GM12878 (cell line): ENCODE data around the gene SPACA1. TPM values are rescaled to one million over a fixed set of nuclear protein-coding genes. Genes with fewer than 3 reads are reported as not detected.

Source experiments
- ATAC-seq: fragments of 200-7000 bp; cut with Tn5 transposase; 3 replicates; pipeline ENCODE4 v1.9.1; 2020; ENCODE audit warnings: mild to moderate bottlenecking, moderate library complexity
- BruUV-seq: library from RNA; stranded (reverse); fragments of 400-500 nt; replicated peaks from 2 replicates; lab custom pipeline; 2021; lab: Mats Ljungman, UMichigan
- CTCF ChIA-PET: fragments of 300-600 bp; sonication (Branson Sonifier 250); formaldehyde crosslinking; extraction: SDS; loops from one replicate; lab custom pipeline; 2021; ENCODE audit warnings: inconsistent platforms; lab: Yijun Ruan, JAX
- POLR2A ChIA-PET: fragments of 350-600 bp; formaldehyde crosslinking; extraction: SDS; loops from one replicate; lab custom pipeline; 2021; ENCODE audit warnings: inconsistent platforms; lab: Charles Lee
- RAD21 ChIA-PET: fragments of 300-600 bp; sonication (Branson Sonifier 250); formaldehyde crosslinking; loops from one replicate; lab custom pipeline; 2023; ENCODE audit warnings: antibody characterized with exemption; ENCODE audit not compliant: unreplicated experiment; lab: Charles Lee
- SMC1A ChIA-PET: fragments of 300-600 bp; sonication (Branson Sonifier 250); formaldehyde crosslinking; loops from one replicate; lab custom pipeline; 2023; ENCODE audit not compliant: unreplicated experiment, uncharacterized antibody; lab: Charles Lee
- DNase-seq: peaks from one replicate; pipeline ENCODE4 v3.0.0-alpha.2; 2011; ENCODE audit warnings: low read depth, low spot score
- FAIRE-seq: peaks from 3 replicates; lab custom pipeline; 2011; peaks lifted over from hg19 to GRCh38; lab: Jason Lieb, UNC
- H2AFZ ChIP-seq: 2 replicates; pipeline ENCODE4 v1.6.0; 2011; ENCODE audit warnings: low read depth, low read length, control low read depth; ENCODE audit not compliant: control insufficient read depth
- H3K27ac ChIP-seq: 2 replicates; pipeline ENCODE4 v1.5.1; 2011; ENCODE audit warnings: control low read depth; ENCODE audit not compliant: control insufficient read depth, insufficient read depth
- H3K27me3 ChIP-seq, 2 experiments: replicated peaks in 1 of 2; 2 replicates each; pipeline versions ENCODE4 v1.6.0 to v1.6.1; 2011; ENCODE audit warnings: low read length in 1 of 2; ENCODE audit not compliant: control insufficient read depth in 2 of 2, insufficient read depth in 2 of 2
- H3K36me3 ChIP-seq, 2 experiments: 2 replicates each; pipeline ENCODE4 v1.5.1; 2011; ENCODE audit warnings: low read length in 1 of 2; ENCODE audit not compliant: control insufficient read depth in 2 of 2, insufficient read depth in 2 of 2
- H3K4me1 ChIP-seq: 2 replicates; pipeline ENCODE4 v1.6.1; 2011; ENCODE audit warnings: mild to moderate bottlenecking, low read length, moderate library complexity, mixed read lengths; ENCODE audit not compliant: control insufficient read depth, insufficient read depth
- H3K4me2 ChIP-seq: 2 replicates; pipeline ENCODE4 v1.6.0; 2011; ENCODE audit warnings: control low read depth; ENCODE audit not compliant: control insufficient read depth, insufficient read depth
- H3K4me3 ChIP-seq: fragments of 200-600 bp; sonication (generic); 2 replicates; pipeline ENCODE4 v1.5.1; 2016
- H3K79me2 ChIP-seq: 2 replicates; pipeline ENCODE4 v1.6.0; 2011; ENCODE audit warnings: low read length; ENCODE audit not compliant: control insufficient read depth, insufficient read depth
- H3K9ac ChIP-seq: 2 replicates; pipeline ENCODE4 v1.8.0; 2011; ENCODE audit warnings: low read length, control low read depth, mixed read lengths; ENCODE audit not compliant: control insufficient read depth, insufficient read depth
- H3K9me3 ChIP-seq: replicated peaks from 3 replicates; pipeline ENCODE4 v1.5.1; 2011; ENCODE audit warnings: mild to moderate bottlenecking, low read length; ENCODE audit not compliant: control insufficient read depth, insufficient read depth
- H4K20me1 ChIP-seq: 2 replicates; pipeline ENCODE4 v1.6.0; 2011; ENCODE audit not compliant: control insufficient read depth, insufficient read depth
- CBX5 ChIP-seq: sonication (generic); IDR thresholded peaks from 2 replicates; pipeline ENCODE4 v1.6.1; 2016; ENCODE audit warnings: low read depth, moderate library complexity, mild to moderate bottlenecking, inconsistent platforms
- ESRRA ChIP-seq: IDR thresholded peaks from 2 replicates; pipeline ENCODE4 v1.6.1; 2012; ENCODE audit warnings: mild to moderate bottlenecking, low read length, improper control_type of control experiment
- KAT2A ChIP-seq: conservative IDR thresholded peaks from 2 replicates; pipeline ENCODE4 v1.6.1; 2011; ENCODE audit warnings: low read depth, low read length; ENCODE audit not compliant: control insufficient read depth
- MEF2B ChIP-seq: fragments of 450-650 bp; IDR thresholded peaks from 2 replicates; pipeline ENCODE4 v1.6.1; 2018; ENCODE audit warnings: mild to moderate bottlenecking, moderate library complexity; ENCODE audit not compliant: partially characterized antibody, poor library complexity, severe bottlenecking
- POLR2AphosphoS2 ChIP-seq: IDR thresholded peaks from 2 replicates; pipeline ENCODE4 v1.6.1; 2011; ENCODE audit warnings: low read depth, mild to moderate bottlenecking, low read length, improper control_type of control experiment, moderate library complexity
- RAD51 ChIP-seq: fragments of 450-650 bp; IDR thresholded peaks from 2 replicates; pipeline ENCODE4 v1.6.1; 2016; ENCODE audit warnings: moderate library complexity, mild to moderate bottlenecking, inconsistent platforms
- TCF7 ChIP-seq: IDR thresholded peaks from 2 replicates; pipeline ENCODE4 v1.6.1; 2014; ENCODE audit warnings: antibody characterized with exemption, borderline replicate concordance
- ZNF207 ChIP-seq: fragments of 450-650 bp; IDR thresholded peaks from 2 replicates; pipeline ENCODE4 v1.6.1; 2014; ENCODE audit warnings: antibody characterized with exemption, mild to moderate bottlenecking, borderline replicate concordance
- WGBS: methylation state at CpG from one replicate; pipeline ENCODE4 v1.1.6; 2016; ENCODE audit warnings: low lambda C conversion rate; ENCODE audit not compliant: insufficient replicate concordance, insufficient coverage; ENCODE audit errors: missing lambda C conversion rate; 5-methylcytosine and 5-hydroxymethylcytosine counted together
- in situ Hi-C: fragments of 300-500 bp; cut with MboI; formaldehyde crosslinking; loops from 9 replicates; pipeline ENCODE4 v1.14.3; 2018; ENCODE audit warnings: mixed read lengths
- intact Hi-C: fragments of 100-400 bp; cut with micrococcal nuclease; formaldehyde crosslinking; loops from one replicate; pipeline ENCODE4 v1.14.2; 2022; ENCODE audit not compliant: unreplicated experiment
- polyA plus RNA-seq, 11 experiments: library from polyadenylated mRNA; depleted of rRNA in 4 of 11; unstranded in 6 of 11; stranded (reverse) in 5 of 11; fragments of >200 nt; fragmentation: Nextera tagmentation in 4 of 11; fragmentation: Illumina TruSeq in 1 of 11; extraction: Ambion mirVana in 4 of 11; extraction: Trizol in 1 of 11; gene quantifications; 1 replicate in 1 of 11; 2 replicates in 10 of 11; pipeline versions ENCODE4 v1.2.1 to v1.2.3, GENCODE V29; 2011 to 2016; ENCODE audit warnings: inconsistent platforms in 2 of 11, missing spikeins in 2 of 11, low read depth in 1 of 11
- total RNA-seq, 4 experiments: library from RNA; depleted of rRNA in 3 of 4; stranded (reverse); fragments of >200 nt in 3 of 4; fragmentation: Illumina TruSeq in 1 of 4; extraction: Trizol in 1 of 4; gene quantifications; 2 replicates each; pipeline versions ENCODE4 v1.2.1 to v1.2.3, GENCODE V29; 2013 to 2021

SPACA1 gene
- total and polyA plus RNA-seq, 10 of the 15 experiments (the other 5 are each of a cell fraction or from before 2014, with no cell fraction given) = not detected

DNA sequence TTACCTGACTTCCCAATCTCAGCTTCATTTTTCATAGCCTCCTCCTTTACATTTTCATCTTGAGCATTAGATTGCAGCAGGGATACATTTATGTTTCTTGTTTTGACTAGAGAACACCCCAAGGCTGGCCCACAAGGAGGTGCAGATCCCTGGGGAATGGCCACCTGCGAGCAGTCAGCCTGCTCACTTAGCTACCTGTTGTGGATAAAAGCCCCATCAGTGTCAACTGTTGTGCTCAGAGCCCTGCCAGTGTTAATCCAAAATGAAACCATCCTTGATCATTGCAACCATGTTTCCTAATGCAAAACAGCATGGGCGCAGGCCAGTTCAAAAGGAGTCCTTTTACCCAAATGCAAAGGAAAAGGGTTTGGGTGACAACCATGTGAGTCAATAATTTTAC, 67.7 kb downstream of the SPACA1 start:
- ATAC-seq (peak; percentile 65), FAIRE-seq (no peak), DNase-seq (no peak)
- Histone ChIP-seq H3K36me3 (no peaks in the 10 kb centered on the region), H3K27ac (0 out of 2 replicates have a peak overlapping the region, but pooled peaks have one; percentile 15), H2AFZ (no peak overlapping the region), H3K9me3 (no peaks in the 10 kb centered on the region; the same call in 2 of the 3 replicates), H3K27me3 (no peaks in the 10 kb centered on the region; a peak in 1 of 4 replicates), H4K20me1 (no peaks in the 10 kb centered on the region), H3K4me3 (no peak overlapping the region), H3K4me1 (no peaks in the 10 kb centered on the region), H3K9ac (no peak overlapping the region), H3K4me2 (no peak overlapping the region), H3K79me2 (no peaks in the 10 kb centered on the region)
- CTCF ChIA-PET = interaction anchor here (1.4 to 1.6 kb wide), 2 partner anchors 18 to 26 kb away, joined by 3 to 5 read pairs; no protein-coding TSS in a partner anchor
- POLR2A ChIA-PET = interaction anchor here (0.9 kb wide), 1 partner anchor 12 kb away, joined by 3 read pairs; no protein-coding TSS in a partner anchor
- TSS peak; percentile 87 for BruUV-seq
- 0% methylated on average over 2 of the region's 2 CpGs for WGBS
- SMC1A ChIA-PET = interaction anchor here (0.6 to 2.1 kb wide), 11 partner anchors 9 to 187 kb away, joined by 3 to 7 read pairs (median 3); partner anchors contain the start of gene CNR1
- in situ Hi-C loops = no loop called here
- TF ChIP-seq MEF2B = peak; percentile 20
- no peak for TF ChIP-seq RAD51
- RAD21 ChIA-PET = interaction anchor here (0.9 to 1.3 kb wide), 3 partner anchors 26 to 50 kb away, joined by 3 to 6 read pairs (median 3); no protein-coding TSS in a partner anchor
- intact Hi-C loops = no loop called here

DNA sequence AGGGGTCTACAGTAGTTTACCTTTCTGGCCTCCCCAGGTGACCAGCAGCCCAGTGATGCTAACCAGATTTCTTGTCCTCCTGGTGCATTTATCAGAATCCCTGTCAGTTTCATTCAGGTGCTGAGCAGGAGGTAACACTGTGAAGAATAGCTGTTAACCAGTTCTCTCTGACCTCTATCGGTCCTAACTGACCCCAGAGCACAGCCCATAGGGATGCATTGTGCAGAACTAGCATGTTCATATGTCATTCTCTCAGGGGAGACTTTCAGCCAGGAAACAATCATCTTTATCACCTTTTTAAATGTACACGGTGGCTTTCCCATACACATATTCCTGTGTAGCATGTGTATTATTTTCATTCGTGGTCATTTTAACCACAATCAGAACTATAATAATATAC, 68.6 kb downstream of the SPACA1 start:
- Histone ChIP-seq H3K4me1 (no peaks in the 10 kb centered on the region), H3K36me3 (no peaks in the 10 kb centered on the region), H3K9me3 (no peaks in the 10 kb centered on the region; the same call in 2 of the 3 replicates), H3K27ac (no peak overlapping the region), H4K20me1 (no peaks in the 10 kb centered on the region), H3K9ac (no peak overlapping the region), H3K27me3 (no peaks in the 10 kb centered on the region; a peak in 1 of 4 replicates), H3K79me2 (no peaks in the 10 kb centered on the region), H3K4me3 (no peak overlapping the region), H2AFZ (no peak overlapping the region; the same call in 1 of the 2 replicates), H3K4me2 (no peak overlapping the region)
- DNase-seq (no peak), FAIRE-seq (no peak), ATAC-seq (peak; percentile 27; the same call in 1 of the 3 replicates)
- BruUV-seq = no TSS peak
- 1% methylated on average over 3 of the region's 3 CpGs for WGBS
- no peak for TF ChIP-seq ZNF207
- TF ChIP-seq POLR2AphosphoS2 = no peak
- TF ChIP-seq CBX5 = no peak
- no peak for TF ChIP-seq TCF7
- TF ChIP-seq ESRRA = no peak
- TF ChIP-seq KAT2A = no peak
- ChIA-PET POLR2A (interaction anchor here (0.9 kb wide), 1 partner anchor 13 kb away, joined by 3 read pairs; no protein-coding TSS in a partner anchor), RAD21 (interaction anchor here (1.3 kb wide), 1 partner anchor 25 kb away, joined by 3 read pairs; no protein-coding TSS in a partner anchor), CTCF (interaction anchor here (1.0 to 1.4 kb wide), 2 partner anchors 9 to 17 kb away, joined by 3 read pairs; no protein-coding TSS in a partner anchor), SMC1A (interaction anchor here (1.8 to 2.1 kb wide), 2 partner anchors 11 to 47 kb away, joined by 6 read pairs; no protein-coding TSS in a partner anchor)
- intact Hi-C loops = no loop called here
- in situ Hi-C loops = no loop called here
